ENCODE data around the gene GOLT1B. TPM values are rescaled to one million over a fixed set of nuclear protein-coding genes. Genes with fewer than 3 reads are reported as not detected.

Gene GOLT1B
- total and polyA plus RNA-seq, 2 of the 13 experiments (the other 11 are each of a cell fraction or from before 2014, with no cell fraction given): 23.6 to 38.4 TPM

- CTCF ChIA-PET (ENCODE audit: low intra/inter-chr PET ratio, low total read pairs): no interaction called here
- 65% methylated on average over 6 of the region's 6 CpGs for WGBS (ENCODE audit: low lambda C conversion rate)
- intact Hi-C loops (cut with micrococcal nuclease; ENCODE audit: unreplicated experiment): no loop called here
- no TSS peak for BruUV-seq (replicated peaks)
- H3K4me2 ChIP-seq (ENCODE audit: low read depth, low read length): no peak overlapping the region
- H4K20me1 ChIP-seq (ENCODE audit: insufficient read depth, low read length): no peaks in the 10 kb centered on the region
- H3K27me3 ChIP-seq (ENCODE audit: control insufficient read depth in 1 of 2, insufficient read depth in 2 of 2, low read length in 2 of 2): peaks cover 0 to 2% of the 10 kb centered on the region in 2 experiments; a peak in 1 of 5 replicates
- H2AFZ ChIP-seq (ENCODE audit: low read length): no peak overlapping the region
- no peak overlapping the region for H3K9ac ChIP-seq (ENCODE audit: insufficient read depth, low read depth, low read length)
- no peak for DNase-seq (ENCODE audit: low spot score)
- H3K4me1 ChIP-seq (ENCODE audit: insufficient read depth, low read length): no peaks in the 10 kb centered on the region
- no peaks in the 10 kb centered on the region for H3K36me3 ChIP-seq (replicated peaks in 1 of 2; ENCODE audit: control insufficient read depth in 1 of 2, insufficient read depth in 2 of 2, low read length in 2 of 2)
- no peaks in the 10 kb centered on the region for H3K79me2 ChIP-seq (ENCODE audit: insufficient read depth, low read length)
- no peak for FAIRE-seq
- POLR2A ChIA-PET: no interaction called here
- in situ Hi-C loops (cut with HindIII; ENCODE audit: extremely low pct_ligation_motif_present, low pct_unique_long_range_greater_than_20kb): no loop called here
- ATAC-seq: no peak
- no peaks in the 10 kb centered on the region for H3K9me3 ChIP-seq (ENCODE audit: low read length)
- no peak overlapping the region for H3K27ac ChIP-seq (ENCODE audit: extremely low read length, insufficient read depth, low read length)
- no peak overlapping the region for H3K4me3 ChIP-seq (replicated peaks in 1 of 3; ENCODE audit: insufficient read depth in 1 of 3, low read depth in 2 of 3, low read length in 3 of 3)
- no peak for TF ChIP-seq ZFX (CRISPR knock-in tag; IDR thresholded peaks at IDR 0.05; ENCODE audit: low read depth)
Observed at GRCh38 chr12:21541773-21542172, 40.2 kb downstream of the GOLT1B start.

DNA sequence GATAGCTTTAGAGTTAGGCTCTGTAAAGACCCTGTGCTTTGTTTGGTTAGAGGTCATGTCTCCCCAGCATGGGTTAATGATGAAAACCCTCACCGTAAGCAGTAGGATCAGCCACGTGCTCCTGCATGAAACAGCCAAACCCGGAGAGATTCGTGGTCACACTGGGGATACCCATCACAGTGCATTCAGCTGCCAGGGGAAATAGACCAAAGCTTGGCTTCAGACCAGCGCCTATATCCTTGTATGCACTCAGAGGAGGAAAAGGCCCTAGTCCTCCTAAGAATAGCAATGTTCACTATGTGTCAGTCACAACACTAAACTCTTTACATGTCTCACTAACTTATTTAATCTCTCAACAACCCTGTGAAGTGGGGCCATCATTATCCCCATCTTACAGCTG, 40.8 kb downstream of the GOLT1B start:
- Histone ChIP-seq H4K20me1 (ENCODE audit: insufficient read depth, low read length) (no peaks in the 10 kb centered on the region), H3K27me3 (ENCODE audit: control insufficient read depth in 1 of 2, insufficient read depth in 2 of 2, low read length in 2 of 2) (peaks cover 0 to 2% of the 10 kb centered on the region in 2 experiments; a peak in 1 of 5 replicates), H3K4me3 (replicated peaks in 1 of 3; ENCODE audit: insufficient read depth in 1 of 3, low read depth in 2 of 3, low read length in 3 of 3) (no peak overlapping the region), H3K9me3 (ENCODE audit: low read length) (no peaks in the 10 kb centered on the region), H3K4me1 (ENCODE audit: insufficient read depth, low read length) (no peaks in the 10 kb centered on the region), H3K79me2 (ENCODE audit: insufficient read depth, low read length) (no peaks in the 10 kb centered on the region), H3K36me3 (replicated peaks in 1 of 2; ENCODE audit: control insufficient read depth in 1 of 2, insufficient read depth in 2 of 2, low read length in 2 of 2) (no peaks in the 10 kb centered on the region), H3K9ac (ENCODE audit: insufficient read depth, low read depth, low read length) (no peak overlapping the region), H2AFZ (ENCODE audit: low read length) (no peak overlapping the region), H3K4me2 (ENCODE audit: low read depth, low read length) (no peak overlapping the region), H3K27ac (ENCODE audit: extremely low read length, insufficient read depth, low read length) (no peak overlapping the region)
- ATAC-seq (no peak), FAIRE-seq (no peak), DNase-seq (ENCODE audit: low spot score) (no peak)
- intact Hi-C loops (cut with micrococcal nuclease; ENCODE audit: unreplicated experiment): no loop called here
- no peak for TF ChIP-seq TEAD2 (CRISPR knock-in tag; IDR thresholded peaks at IDR 0.05)
- no peak for TF ChIP-seq ZFP62 (CRISPR knock-in tag; IDR thresholded peaks at IDR 0.05)
- TF ChIP-seq, protein P1, sequence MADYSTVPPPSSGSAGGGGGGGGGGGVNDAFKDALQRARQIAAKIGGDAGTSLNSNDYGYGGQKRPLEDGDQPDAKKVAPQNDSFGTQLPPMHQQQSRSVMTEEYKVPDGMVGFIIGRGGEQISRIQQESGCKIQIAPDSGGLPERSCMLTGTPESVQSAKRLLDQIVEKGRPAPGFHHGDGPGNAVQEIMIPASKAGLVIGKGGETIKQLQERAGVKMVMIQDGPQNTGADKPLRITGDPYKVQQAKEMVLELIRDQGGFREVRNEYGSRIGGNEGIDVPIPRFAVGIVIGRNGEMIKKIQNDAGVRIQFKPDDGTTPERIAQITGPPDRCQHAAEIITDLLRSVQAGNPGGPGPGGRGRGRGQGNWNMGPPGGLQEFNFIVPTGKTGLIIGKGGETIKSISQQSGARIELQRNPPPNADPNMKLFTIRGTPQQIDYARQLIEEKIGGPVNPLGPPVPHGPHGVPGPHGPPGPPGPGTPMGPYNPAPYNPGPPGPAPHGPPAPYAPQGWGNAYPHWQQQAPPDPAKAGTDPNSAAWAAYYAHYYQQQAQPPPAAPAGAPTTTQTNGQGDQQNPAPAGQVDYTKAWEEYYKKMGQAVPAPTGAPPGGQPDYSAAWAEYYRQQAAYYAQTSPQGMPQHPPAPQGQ (CRISPR knock-in tag; IDR thresholded peaks at IDR 0.05; ENCODE audit: borderline replicate concordance): no peak
- TF ChIP-seq KLF13 (CRISPR knock-in tag; IDR thresholded peaks at IDR 0.05): no peak
- TF ChIP-seq, protein P2, sequence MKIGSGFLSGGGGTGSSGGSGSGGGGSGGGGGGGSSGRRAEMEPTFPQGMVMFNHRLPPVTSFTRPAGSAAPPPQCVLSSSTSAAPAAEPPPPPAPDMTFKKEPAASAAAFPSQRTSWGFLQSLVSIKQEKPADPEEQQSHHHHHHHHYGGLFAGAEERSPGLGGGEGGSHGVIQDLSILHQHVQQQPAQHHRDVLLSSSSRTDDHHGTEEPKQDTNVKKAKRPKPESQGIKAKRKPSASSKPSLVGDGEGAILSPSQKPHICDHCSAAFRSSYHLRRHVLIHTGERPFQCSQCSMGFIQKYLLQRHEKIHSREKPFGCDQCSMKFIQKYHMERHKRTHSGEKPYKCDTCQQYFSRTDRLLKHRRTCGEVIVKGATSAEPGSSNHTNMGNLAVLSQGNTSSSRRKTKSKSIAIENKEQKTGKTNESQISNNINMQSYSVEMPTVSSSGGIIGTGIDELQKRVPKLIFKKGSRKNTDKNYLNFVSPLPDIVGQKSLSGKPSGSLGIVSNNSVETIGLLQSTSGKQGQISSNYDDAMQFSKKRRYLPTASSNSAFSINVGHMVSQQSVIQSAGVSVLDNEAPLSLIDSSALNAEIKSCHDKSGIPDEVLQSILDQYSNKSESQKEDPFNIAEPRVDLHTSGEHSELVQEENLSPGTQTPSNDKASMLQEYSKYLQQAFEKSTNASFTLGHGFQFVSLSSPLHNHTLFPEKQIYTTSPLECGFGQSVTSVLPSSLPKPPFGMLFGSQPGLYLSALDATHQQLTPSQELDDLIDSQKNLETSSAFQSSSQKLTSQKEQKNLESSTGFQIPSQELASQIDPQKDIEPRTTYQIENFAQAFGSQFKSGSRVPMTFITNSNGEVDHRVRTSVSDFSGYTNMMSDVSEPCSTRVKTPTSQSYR (CRISPR knock-in tag; IDR thresholded peaks at IDR 0.05; ENCODE audit: borderline replicate concordance): no peak
- no peak for TF ChIP-seq ARID3A (IDR thresholded peaks at IDR 0.05; ENCODE audit: low read depth, low read length)
- TF ChIP-seq JUND (CRISPR knock-in tag; IDR thresholded peaks at IDR 0.05): no peak
- TF ChIP-seq ZNF605 (CRISPR knock-in tag; IDR thresholded peaks at IDR 0.05): no peak
- TF ChIP-seq ZNF792 (CRISPR knock-in tag; IDR thresholded peaks at IDR 0.05): no peak
- TF ChIP-seq NFE2L2 (IDR thresholded peaks at IDR 0.05; ENCODE audit: low read length): no peak
- TF ChIP-seq EZH2 (conservative IDR thresholded peaks at IDR 0.05; ENCODE audit: low read depth, low read length): no peak
- in situ Hi-C loops (cut with HindIII; ENCODE audit: extremely low pct_ligation_motif_present, low pct_unique_long_range_greater_than_20kb): no loop called here
- WGBS (ENCODE audit: low lambda C conversion rate): 59% methylated on average over 4 of the region's 5 CpGs
- ChIA-PET POLR2A (no interaction called here), CTCF (ENCODE audit: low intra/inter-chr PET ratio, low total read pairs) (no interaction called here)
- no TSS peak for BruUV-seq (replicated peaks)

All from HepG2 (cell line).